ENCODE data around the gene RAB40C. TPM values are rescaled to one million over a fixed set of nuclear protein-coding genes. Genes with fewer than 3 reads are reported as not detected.

RAB40C gene
- total and polyA plus RNA-seq, 9 of the 15 experiments (the other 6 are each of a cell fraction or from before 2014, with no cell fraction given) = 0.17 to 23.4 (median 8.7) TPM

DNA sequence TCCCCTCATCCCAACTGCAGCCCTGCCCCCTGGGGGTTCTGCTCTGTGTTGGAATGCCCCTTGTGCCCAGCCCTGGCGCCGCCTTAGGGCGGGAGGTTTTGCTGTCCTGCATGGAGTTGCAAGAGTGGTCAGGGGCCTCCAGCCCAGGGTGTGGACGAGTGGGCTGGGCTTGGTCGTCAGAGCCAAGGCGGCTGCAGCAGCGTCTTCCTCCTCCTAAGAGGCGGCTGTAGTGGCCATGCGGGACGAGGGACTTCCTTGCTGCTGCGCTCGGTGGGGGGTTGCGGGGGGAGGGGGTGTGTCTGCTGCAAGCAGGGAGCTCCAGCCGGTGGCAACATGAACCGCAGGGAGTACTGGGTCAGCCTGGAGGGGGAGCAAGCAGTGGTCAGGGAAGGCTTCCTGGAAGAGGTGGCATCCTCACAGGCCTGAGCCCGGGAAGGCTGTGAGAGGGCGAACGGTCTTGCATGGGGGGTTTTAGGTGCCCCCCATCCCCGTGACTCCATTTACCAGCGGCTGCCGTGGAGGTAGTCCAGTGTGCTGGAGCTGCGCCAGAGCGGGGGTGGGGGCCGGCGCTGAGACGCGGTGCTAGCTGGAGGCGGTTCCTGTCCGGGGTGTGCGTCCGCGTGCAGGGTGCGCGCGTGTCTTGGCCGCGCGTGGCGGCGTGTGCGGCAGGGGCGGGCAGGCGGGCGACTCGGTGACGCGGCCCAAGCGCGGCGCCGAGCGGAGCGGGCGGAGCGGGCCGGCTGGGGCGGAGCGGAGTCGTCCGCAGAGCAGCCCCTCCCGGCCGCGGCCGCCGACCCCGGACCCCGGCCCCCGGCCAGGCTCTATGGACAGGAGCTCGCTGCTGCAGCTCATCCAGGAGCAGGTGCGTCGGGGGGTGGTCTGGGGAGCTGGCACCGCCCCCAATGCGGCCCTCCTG is 85.4 kb downstream of the RAB40C start, which contains the start of gene RHBDL1 (continued):
- peak; percentile 37; the same call in 1 of the 2 replicates for TF ChIP-seq ZBTB33 (CRISPR knock-in tag; IDR thresholded peaks at IDR 0.05)
- TF ChIP-seq MTA1 (IDR thresholded peaks at IDR 0.05; ENCODE audit: borderline replicate concordance) = peak; percentile 55; the same call in 1 of the 2 replicates
- TF ChIP-seq L3MBTL2 (IDR thresholded peaks at IDR 0.05) = peak; percentile 42; the same call in 1 of the 2 replicates
- TF ChIP-seq, protein P1, sequence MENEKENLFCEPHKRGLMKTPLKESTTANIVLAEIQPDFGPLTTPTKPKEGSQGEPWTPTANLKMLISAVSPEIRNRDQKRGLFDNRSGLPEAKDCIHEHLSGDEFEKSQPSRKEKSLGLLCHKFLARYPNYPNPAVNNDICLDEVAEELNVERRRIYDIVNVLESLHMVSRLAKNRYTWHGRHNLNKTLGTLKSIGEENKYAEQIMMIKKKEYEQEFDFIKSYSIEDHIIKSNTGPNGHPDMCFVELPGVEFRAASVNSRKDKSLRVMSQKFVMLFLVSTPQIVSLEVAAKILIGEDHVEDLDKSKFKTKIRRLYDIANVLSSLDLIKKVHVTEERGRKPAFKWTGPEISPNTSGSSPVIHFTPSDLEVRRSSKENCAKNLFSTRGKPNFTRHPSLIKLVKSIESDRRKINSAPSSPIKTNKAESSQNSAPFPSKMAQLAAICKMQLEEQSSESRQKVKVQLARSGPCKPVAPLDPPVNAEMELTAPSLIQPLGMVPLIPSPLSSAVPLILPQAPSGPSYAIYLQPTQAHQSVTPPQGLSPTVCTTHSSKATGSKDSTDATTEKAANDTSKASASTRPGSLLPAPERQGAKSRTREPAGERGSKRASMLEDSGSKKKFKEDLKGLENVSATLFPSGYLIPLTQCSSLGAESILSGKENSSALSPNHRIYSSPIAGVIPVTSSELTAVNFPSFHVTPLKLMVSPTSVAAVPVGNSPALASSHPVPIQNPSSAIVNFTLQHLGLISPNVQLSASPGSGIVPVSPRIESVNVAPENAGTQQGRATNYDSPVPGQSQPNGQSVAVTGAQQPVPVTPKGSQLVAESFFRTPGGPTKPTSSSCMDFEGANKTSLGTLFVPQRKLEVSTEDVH (IDR thresholded peaks at IDR 0.05; ENCODE audit: low read depth, partially characterized antibody) = peak; percentile 49
- TF ChIP-seq PHF8 (IDR thresholded peaks at IDR 0.05; ENCODE audit: borderline replicate concordance, low read length) = peak; percentile 42; the same call in 1 of the 2 replicates
- TF ChIP-seq SP2 (IDR thresholded peaks at IDR 0.05; ENCODE audit: extremely low read depth, low read depth, low read length, poor library complexity, severe bottlenecking) = no peak
- TF ChIP-seq SAFB (IDR thresholded peaks at IDR 0.05; ENCODE audit: borderline replicate concordance, low read depth, low read length) = peak; percentile 98
- TF ChIP-seq RCOR1 (IDR thresholded peaks at IDR 0.05; ENCODE audit: borderline replicate concordance in 1 of 2, low read depth in 2 of 2, low read length in 2 of 2) = peak; percentile 42 to 82
- TF ChIP-seq, protein P2, sequence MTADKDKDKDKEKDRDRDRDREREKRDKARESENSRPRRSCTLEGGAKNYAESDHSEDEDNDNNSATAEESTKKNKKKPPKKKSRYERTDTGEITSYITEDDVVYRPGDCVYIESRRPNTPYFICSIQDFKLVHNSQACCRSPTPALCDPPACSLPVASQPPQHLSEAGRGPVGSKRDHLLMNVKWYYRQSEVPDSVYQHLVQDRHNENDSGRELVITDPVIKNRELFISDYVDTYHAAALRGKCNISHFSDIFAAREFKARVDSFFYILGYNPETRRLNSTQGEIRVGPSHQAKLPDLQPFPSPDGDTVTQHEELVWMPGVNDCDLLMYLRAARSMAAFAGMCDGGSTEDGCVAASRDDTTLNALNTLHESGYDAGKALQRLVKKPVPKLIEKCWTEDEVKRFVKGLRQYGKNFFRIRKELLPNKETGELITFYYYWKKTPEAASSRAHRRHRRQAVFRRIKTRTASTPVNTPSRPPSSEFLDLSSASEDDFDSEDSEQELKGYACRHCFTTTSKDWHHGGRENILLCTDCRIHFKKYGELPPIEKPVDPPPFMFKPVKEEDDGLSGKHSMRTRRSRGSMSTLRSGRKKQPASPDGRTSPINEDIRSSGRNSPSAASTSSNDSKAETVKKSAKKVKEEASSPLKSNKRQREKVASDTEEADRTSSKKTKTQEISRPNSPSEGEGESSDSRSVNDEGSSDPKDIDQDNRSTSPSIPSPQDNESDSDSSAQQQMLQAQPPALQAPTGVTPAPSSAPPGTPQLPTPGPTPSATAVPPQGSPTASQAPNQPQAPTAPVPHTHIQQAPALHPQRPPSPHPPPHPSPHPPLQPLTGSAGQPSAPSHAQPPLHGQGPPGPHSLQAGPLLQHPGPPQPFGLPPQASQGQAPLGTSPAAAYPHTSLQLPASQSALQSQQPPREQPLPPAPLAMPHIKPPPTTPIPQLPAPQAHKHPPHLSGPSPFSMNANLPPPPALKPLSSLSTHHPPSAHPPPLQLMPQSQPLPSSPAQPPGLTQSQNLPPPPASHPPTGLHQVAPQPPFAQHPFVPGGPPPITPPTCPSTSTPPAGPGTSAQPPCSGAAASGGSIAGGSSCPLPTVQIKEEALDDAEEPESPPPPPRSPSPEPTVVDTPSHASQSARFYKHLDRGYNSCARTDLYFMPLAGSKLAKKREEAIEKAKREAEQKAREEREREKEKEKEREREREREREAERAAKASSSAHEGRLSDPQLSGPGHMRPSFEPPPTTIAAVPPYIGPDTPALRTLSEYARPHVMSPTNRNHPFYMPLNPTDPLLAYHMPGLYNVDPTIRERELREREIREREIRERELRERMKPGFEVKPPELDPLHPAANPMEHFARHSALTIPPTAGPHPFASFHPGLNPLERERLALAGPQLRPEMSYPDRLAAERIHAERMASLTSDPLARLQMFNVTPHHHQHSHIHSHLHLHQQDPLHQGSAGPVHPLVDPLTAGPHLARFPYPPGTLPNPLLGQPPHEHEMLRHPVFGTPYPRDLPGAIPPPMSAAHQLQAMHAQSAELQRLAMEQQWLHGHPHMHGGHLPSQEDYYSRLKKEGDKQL (CRISPR knock-in tag; IDR thresholded peaks at IDR 0.05; ENCODE audit: borderline replicate concordance) = no peak
- peak in 1 of 2 experiments; percentile 34; a peak in 1 of 4 replicates for TF ChIP-seq TRIM24 (IDR thresholded peaks at IDR 0.05)
- no peak for TF ChIP-seq ATF1 (CRISPR knock-in tag; IDR thresholded peaks at IDR 0.05)
- TF ChIP-seq ATF1 (tag; IDR thresholded peaks at IDR 0.05) = peak; percentile 64
- TF ChIP-seq, protein P3, sequence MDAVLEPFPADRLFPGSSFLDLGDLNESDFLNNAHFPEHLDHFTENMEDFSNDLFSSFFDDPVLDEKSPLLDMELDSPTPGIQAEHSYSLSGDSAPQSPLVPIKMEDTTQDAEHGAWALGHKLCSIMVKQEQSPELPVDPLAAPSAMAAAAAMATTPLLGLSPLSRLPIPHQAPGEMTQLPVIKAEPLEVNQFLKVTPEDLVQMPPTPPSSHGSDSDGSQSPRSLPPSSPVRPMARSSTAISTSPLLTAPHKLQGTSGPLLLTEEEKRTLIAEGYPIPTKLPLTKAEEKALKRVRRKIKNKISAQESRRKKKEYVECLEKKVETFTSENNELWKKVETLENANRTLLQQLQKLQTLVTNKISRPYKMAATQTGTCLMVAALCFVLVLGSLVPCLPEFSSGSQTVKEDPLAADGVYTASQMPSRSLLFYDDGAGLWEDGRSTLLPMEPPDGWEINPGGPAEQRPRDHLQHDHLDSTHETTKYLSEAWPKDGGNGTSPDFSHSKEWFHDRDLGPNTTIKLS (IDR thresholded peaks at IDR 0.05; ENCODE audit: borderline replicate concordance, low read depth) = peak; percentile 52; the same call in 1 of the 2 replicates
- 0 out of 2 replicates have a peak, but pooled peaks have one; percentile 53 for TF ChIP-seq ZBTB17 (CRISPR knock-in tag; IDR thresholded peaks at IDR 0.05)
